GM18868 (cell line): ENCODE measurements around the gene PKP3.
"Not testable (repeated sequence)": the region's sequence is repeated elsewhere in the genome, so short reads cannot be mapped to it uniquely, and the experiment has no call there.

Experiments
- ATAC-seq: cut with Tn5 transposase; IDR thresholded peaks from one replicate; pipeline ENCODE4 v1.9.1; 2021; ENCODE audit warnings: mild to moderate bottlenecking, moderate library complexity; ENCODE audit not compliant: unreplicated experiment

PKP3 gene

GRCh38 chr11:363443-363805 is 30.6 kb upstream of the PKP3 start:
- not testable (repeated sequence) for ATAC-seq

GRCh38 chr11:363948-364761 is 29.9 kb upstream of the PKP3 start:
- no peak for ATAC-seq

- no peak for ATAC-seq
Observed at GRCh38 chr11:364991-365725, 28.9 kb upstream of the PKP3 start.

GRCh38 chr11:365831-366230 is 28.2 kb upstream of the PKP3 start:
- no peak for ATAC-seq

- ATAC-seq = no peak
Observed at GRCh38 chr11:367956-368413, 26.0 kb upstream of the PKP3 start.

- ATAC-seq = no peak
Observed at GRCh38 chr11:368414-369335, 25.3 kb upstream of the PKP3 start.

- no peak for ATAC-seq
Observed at GRCh38 chr11:369336-370018, 24.5 kb upstream of the PKP3 start, which contains the start of gene B4GALNT4. Gene B4GALNT4, plus strand, starts transcription at chr11:369499. Its CDS starts 305 bp downstream, at chr11:369804.

GRCh38 chr11:370070-370941 is 23.7 kb upstream of the PKP3 start:
- no peak for ATAC-seq

GRCh38 chr11:371051-371450 is 23.0 kb upstream of the PKP3 start:
- no peak for ATAC-seq

- no peak for ATAC-seq
Observed at GRCh38 chr11:371716-372590, 22.1 kb upstream of the PKP3 start.

GRCh38 chr11:372809-373715 is 20.9 kb upstream of the PKP3 start:
- no peak for ATAC-seq

GRCh38 chr11:373716-374551 is 20.1 kb upstream of the PKP3 start:
- ATAC-seq = no peak

- ATAC-seq = no peak
Observed at GRCh38 chr11:375065-376025, 18.7 kb upstream of the PKP3 start.

GRCh38 chr11:376531-377173 is 17.4 kb upstream of the PKP3 start:
- ATAC-seq = no peak
